ENCODE results near the gene TIGAR. TPM values are rescaled to one million over a fixed set of nuclear protein-coding genes. Genes with fewer than 3 reads are reported as not detected.

TIGAR gene
- total RNA-seq, 1 donor from 2014 or later = 11.0 TPM

- intact Hi-C loops (cut with micrococcal nuclease) = no loop called here
These were observed 49.3 kb downstream of the TIGAR start for GRCh38 chr12:4370265-4370664.

- intact Hi-C loops (cut with micrococcal nuclease) = no loop called here
These were observed 51.6 kb downstream of the TIGAR start for GRCh38 chr12:4372653-4373052.

DNA sequence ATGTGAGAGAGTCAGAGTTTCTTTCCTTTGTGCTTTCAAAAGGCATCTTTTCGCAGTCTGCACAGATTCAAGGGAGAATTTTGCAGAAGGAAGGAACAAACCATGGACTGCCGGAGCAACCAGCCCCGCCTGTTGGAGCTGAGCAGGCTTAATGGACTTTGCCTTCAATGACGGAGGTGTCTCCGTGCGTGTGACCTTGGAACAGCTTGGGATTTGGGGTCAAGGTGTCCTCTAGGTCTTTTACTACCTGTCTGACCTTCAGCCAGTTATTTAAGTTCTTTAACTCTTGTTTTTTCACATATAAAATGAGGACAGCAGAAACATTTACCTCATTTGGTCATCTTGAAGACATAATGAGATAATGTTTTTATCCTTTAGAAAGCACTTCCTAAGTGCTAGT lies 54.4 kb downstream of the TIGAR start:
- intact Hi-C loops (cut with micrococcal nuclease) = no loop called here

GRCh38 chr12:4378772-4379171 lies 57.8 kb downstream of the TIGAR start:
- intact Hi-C loops (cut with micrococcal nuclease) = no loop called here

GRCh38 chr12:4379405-4379804 lies 58.4 kb downstream of the TIGAR start, which contains the start of gene FGF23:
Gene FGF23 (minus strand): TSS chr12:4379712. CDS start chr12:4379582, 130 bp downstream.
- intact Hi-C loops (cut with micrococcal nuclease) = no loop called here

GRCh38 chr12:4380332-4380731 lies 59.3 kb downstream of the TIGAR start:
- intact Hi-C loops (cut with micrococcal nuclease) = no loop called here

DNA sequence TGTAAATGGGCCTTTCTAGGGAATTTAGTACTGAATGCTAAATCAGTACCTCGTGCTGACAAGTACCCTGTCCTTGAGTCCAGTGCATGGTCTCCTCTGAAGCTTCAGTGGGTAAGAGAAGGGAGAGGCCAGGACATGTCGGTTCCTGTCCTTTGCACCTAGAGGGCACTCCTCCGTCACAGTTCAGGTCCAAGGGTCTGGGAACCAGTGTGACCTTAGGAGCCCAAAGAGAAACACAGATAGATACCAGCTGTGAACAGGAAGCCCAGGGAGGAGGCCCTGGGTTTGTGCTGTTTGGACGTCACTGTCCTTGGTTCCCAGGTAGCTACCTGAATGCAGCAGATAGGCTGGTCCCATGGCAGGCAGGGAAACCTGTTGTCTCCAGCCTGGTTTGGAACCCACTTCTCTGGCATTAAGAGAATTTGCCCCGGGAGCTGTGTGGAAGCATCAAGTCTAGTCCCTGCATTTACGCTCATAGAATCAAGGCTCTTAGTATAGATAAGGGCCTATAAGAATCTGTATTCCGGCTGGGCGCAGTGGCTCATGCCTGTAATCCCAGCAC lies 62.4 kb downstream of the TIGAR start:
- intact Hi-C loops (cut with micrococcal nuclease) = no loop called here

- intact Hi-C loops (cut with micrococcal nuclease) = no loop called here
These were observed 65.8 kb downstream of the TIGAR start for GRCh38 chr12:4386801-4387200.

GRCh38 chr12:4387607-4388006 lies 66.6 kb downstream of the TIGAR start:
- intact Hi-C loops (cut with micrococcal nuclease) = no loop called here

- intact Hi-C loops (cut with micrococcal nuclease) = no loop called here
These were observed 67.0 kb downstream of the TIGAR start for GRCh38 chr12:4388032-4388431.

- intact Hi-C loops (cut with micrococcal nuclease) = no loop called here
These were observed 67.6 kb downstream of the TIGAR start for GRCh38 chr12:4388662-4389061.

- intact Hi-C loops (cut with micrococcal nuclease) = no loop called here
These were observed 71.3 kb downstream of the TIGAR start for GRCh38 chr12:4392223-4392742.

- intact Hi-C loops (cut with micrococcal nuclease) = no loop called here
These were observed 72.2 kb downstream of the TIGAR start for GRCh38 chr12:4393211-4393610.

DNA sequence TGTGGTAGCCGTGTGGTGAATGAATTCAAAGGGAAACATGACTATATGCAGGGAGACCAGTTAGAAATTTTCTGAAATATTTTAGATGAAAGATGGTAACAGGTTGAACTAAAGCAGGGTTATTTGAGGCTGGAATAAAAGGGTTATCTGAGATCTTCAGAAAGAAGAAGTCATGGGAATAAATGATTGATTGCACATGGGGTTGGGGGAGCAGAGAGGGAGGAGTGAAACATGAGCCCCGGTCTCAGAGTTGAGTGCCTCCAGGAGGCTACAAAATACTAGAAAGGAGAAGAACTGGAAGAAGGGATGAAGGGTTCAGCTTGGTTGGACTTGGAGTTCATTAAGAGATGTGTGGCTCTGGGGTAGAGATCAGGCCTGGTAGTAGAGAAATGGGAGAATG lies 74.8 kb downstream of the TIGAR start:
- intact Hi-C loops (cut with micrococcal nuclease) = no loop called here

GRCh38 chr12:4401117-4401516 lies 80.1 kb downstream of the TIGAR start:
- intact Hi-C loops (cut with micrococcal nuclease) = no loop called here

- intact Hi-C loops (cut with micrococcal nuclease) = no loop called here
These were observed 82.0 kb downstream of the TIGAR start for GRCh38 chr12:4402996-4403395.

Other genes with a start within 250 kb of the TIGAR start
- gene CCND2, start 47.5 kb upstream of the TIGAR start, total RNA-seq = 787 and 790 TPM in 2 replicates
- gene FGF23, start 58.5 kb downstream of the TIGAR start, total RNA-seq = not detected in 2 replicates
- gene FGF6, start 124.6 kb downstream of the TIGAR start, total RNA-seq = not detected in 2 replicates
- gene RAD51AP1, start 217.7 kb downstream of the TIGAR start, total RNA-seq = 39.6 and 43.4 TPM in 2 replicates
- gene DYRK4, start 241.0 kb downstream of the TIGAR start, total RNA-seq = 25.2 and 27.6 TPM in 2 replicates